Measurements from ENCODE around the gene OR51B5. TPM values are rescaled to one million over a fixed set of nuclear protein-coding genes. Genes with fewer than 3 reads are reported as not detected.

Gene OR51B5
- total RNA-seq = not detected

GRCh38 chr11:5343474-5344335 is at the start of gene OR51B5:
Gene OR51B5, minus strand, starts transcription at chr11:5343524. Its CDS starts 0 bp downstream, at chr11:5343524.
- TF ChIP-seq EP300 (IDR thresholded peaks at IDR 0.05) (no peak), POLR2A (IDR thresholded peaks at IDR 0.05) (no peak), CTCF (IDR thresholded peaks at IDR 0.05) (no peak), POLR2AphosphoS5 (IDR thresholded peaks at IDR 0.05) (no peak)
- ATAC-seq = no peak
- 76 to 85% methylated on average over 6 of the region's 6 CpGs for WGBS, 2 donors (ENCODE audit: low coverage in 1 of 2)

GRCh38 chr11:5390210-5390609 is 46.9 kb upstream of the OR51B5 start:
- H3K27ac ChIP-seq = no peak overlapping the region
- 73 to 80% methylated on average over 1 to 2 of the region's 2 CpGs for WGBS, 2 donors (ENCODE audit: low coverage in 1 of 2)
- H3K27me3 ChIP-seq = no peaks in the 10 kb centered on the region
- no peak overlapping the region for H3K4me3 ChIP-seq
- no peaks in the 10 kb centered on the region for H3K9me3 ChIP-seq
- no peaks in the 10 kb centered on the region for H3K36me3 ChIP-seq
- TF ChIP-seq EP300 (IDR thresholded peaks at IDR 0.05) (no peak), POLR2A (IDR thresholded peaks at IDR 0.05) (no peak), CTCF (IDR thresholded peaks at IDR 0.05) (no peak), POLR2AphosphoS5 (IDR thresholded peaks at IDR 0.05) (no peak)
- ATAC-seq = no peak
- H3K4me1 ChIP-seq = no peaks in the 10 kb centered on the region

More at GRCh38 chr11:5343474-5344335, at the start of gene OR51B5:
- Histone ChIP-seq H3K9me3 (no peaks in the 10 kb centered on the region), H3K27ac (no peak within 1 kb of the TSS), H3K36me3 (no peaks in the 10 kb centered on the region), H3K4me1 (no peaks in the 10 kb centered on the region), H3K4me3 (no peak within 1 kb of the TSS), H3K27me3 (no peaks in the 10 kb centered on the region)

GRCh38 chr11:5384335-5384734 is 41.0 kb upstream of the OR51B5 start:
- TF ChIP-seq POLR2A (IDR thresholded peaks at IDR 0.05) = no peak
- TF ChIP-seq EP300 (IDR thresholded peaks at IDR 0.05) = no peak
- no peak for TF ChIP-seq CTCF (IDR thresholded peaks at IDR 0.05)
- no peak for TF ChIP-seq POLR2AphosphoS5 (IDR thresholded peaks at IDR 0.05)
- Histone ChIP-seq H3K9me3 (no peaks in the 10 kb centered on the region), H3K4me3 (no peak overlapping the region), H3K27ac (no peak overlapping the region), H3K4me1 (no peaks in the 10 kb centered on the region), H3K36me3 (no peaks in the 10 kb centered on the region), H3K27me3 (no peaks in the 10 kb centered on the region)
- 40 to 55% methylated on average over 1 to 2 of the region's 2 CpGs for WGBS, 2 donors (ENCODE audit: low coverage in 1 of 2)
- ATAC-seq = no peak

GRCh38 chr11:5383576-5383975 is 40.3 kb upstream of the OR51B5 start, which contains the start of gene OR51M1:
Gene OR51M1, plus strand, starts transcription at chr11:5383812. Its CDS starts 5,587 bp downstream, at chr11:5389399.
- WGBS, 2 donors (ENCODE audit: low coverage in 1 of 2) = 33% methylated on average over 1 of the region's 1 CpG; no CpG with 5 or more reads in 1 of the 2 donors
- H3K27me3 ChIP-seq = no peaks in the 10 kb centered on the region
- ATAC-seq = no peak
- H3K4me3 ChIP-seq = no peak within 1 kb of the TSS
- no peak for TF ChIP-seq CTCF (IDR thresholded peaks at IDR 0.05)
- no peak for TF ChIP-seq POLR2AphosphoS5 (IDR thresholded peaks at IDR 0.05)
- TF ChIP-seq EP300 (IDR thresholded peaks at IDR 0.05) = no peak
- TF ChIP-seq POLR2A (IDR thresholded peaks at IDR 0.05) = no peak
- H3K27ac ChIP-seq = no peak within 1 kb of the TSS
- H3K36me3 ChIP-seq = no peaks in the 10 kb centered on the region
- H3K9me3 ChIP-seq = no peaks in the 10 kb centered on the region
- H3K4me1 ChIP-seq = no peaks in the 10 kb centered on the region
